GM19452 (cell line): Measurements from ENCODE around the gene TRAPPC6A.
A peak's percentile ranks its signal among the peaks of the same experiment; 100 is the strongest.

ENCODE experiments used
- ATAC-seq: cut with Tn5 transposase; IDR thresholded peaks from one replicate; pipeline ENCODE4 v1.9.1; 2021; ENCODE audit not compliant: unreplicated experiment

TRAPPC6A gene

DNA sequence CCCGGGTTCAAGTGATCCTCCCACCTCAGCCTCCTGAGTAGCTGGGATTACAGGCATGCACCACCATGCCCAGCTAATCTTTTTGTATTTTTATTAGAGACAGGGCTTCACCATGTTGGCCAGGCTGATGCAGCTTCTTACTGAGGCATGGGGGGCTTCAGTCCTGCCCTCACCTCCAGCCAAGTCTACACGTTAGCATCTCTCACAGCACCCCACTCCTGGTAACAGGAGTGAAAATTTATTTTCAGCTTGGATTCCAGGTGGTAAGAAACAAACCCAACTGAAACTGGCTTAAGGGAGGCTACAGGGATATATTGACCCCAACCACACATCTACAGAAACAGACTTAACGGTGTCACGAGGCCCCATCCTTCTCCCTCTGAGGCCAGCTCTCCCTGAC lies 27.9 kb downstream of the TRAPPC6A start:
- ATAC-seq = no peak

DNA sequence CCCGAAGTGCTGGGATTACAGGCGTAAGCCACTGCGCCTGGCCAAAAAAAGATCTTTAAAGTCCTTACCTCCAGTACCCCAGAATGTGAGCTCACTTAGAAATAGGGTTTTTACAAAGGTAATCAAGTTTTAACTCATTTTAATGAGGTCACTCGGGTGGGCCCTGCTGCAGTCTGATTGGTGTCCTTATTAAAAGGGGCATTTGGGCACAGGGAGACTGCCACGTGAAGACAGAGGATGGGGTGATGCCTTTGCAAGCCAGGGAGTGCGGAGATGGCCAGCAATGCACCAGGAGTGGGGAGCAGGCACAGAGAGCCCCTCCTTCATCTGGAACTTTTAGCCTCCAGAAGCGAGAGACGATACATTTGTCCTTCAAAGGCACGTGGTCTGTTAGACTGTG lies 28.9 kb downstream of the TRAPPC6A start:
- no peak for ATAC-seq

DNA sequence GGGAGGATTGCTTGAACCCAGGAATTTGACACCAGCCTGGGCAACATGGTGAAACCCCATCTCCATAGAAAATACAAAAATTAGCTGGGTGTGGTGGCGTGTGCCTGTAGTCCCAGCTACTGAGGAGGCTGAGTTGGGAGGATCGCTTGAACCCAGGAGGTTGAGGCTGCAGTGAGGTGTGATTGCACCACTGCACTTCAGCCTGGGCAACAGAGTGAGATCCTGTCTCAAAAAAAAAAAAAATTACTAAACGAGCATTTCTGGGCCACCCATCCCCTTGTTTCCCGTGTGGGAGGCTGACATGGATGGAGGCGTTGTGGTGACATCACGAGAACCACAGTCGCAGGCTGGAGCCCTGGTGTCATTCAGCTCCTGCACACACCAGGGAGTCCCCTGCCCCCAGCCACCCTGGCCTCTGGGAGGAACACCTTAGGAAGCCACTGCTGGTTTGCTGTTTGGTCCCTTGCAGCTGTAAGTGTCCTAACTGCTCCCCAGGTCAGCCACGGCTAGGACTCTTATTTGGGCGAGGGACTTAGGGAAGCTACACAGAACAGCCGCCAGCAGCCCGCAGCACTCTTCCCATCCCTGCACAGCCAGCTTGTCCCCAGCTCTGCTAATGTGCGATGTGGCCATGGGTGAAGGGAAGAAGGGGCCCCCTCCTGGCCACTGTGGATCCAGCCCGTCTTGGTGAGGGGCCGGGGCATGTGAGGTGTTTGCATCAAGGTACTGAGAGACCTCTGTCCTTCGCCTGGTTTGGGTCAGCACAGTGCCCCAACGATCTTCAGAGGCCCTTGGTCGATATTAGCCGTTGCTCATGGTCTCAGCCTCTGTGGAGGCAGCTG lies 30.0 kb downstream of the TRAPPC6A start:
- ATAC-seq = no peak

DNA sequence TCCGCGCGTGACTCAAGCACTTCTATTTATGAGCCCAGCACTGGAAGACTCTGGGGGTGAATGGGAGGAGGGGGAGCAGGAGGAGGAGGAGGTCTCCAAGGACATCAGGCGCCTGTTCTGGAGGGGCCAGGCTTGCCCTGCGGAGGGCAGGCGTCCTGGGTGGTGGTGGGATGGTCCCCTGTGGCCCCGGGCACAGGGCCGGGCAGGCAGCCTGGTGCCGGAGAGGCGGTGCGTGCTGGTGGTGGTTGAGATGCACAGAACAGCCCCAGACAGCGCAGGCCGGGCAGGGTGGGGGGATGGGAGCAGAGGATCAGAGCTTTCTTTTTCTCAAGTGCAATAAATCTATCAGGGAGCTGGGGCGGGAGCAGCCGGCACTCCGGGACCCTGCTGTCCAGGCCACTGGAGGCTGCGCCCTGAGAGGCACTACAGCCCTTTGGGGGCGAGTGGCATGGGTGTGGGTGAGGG lies 31.3 kb downstream of the TRAPPC6A start:
- ATAC-seq = no peak

DNA sequence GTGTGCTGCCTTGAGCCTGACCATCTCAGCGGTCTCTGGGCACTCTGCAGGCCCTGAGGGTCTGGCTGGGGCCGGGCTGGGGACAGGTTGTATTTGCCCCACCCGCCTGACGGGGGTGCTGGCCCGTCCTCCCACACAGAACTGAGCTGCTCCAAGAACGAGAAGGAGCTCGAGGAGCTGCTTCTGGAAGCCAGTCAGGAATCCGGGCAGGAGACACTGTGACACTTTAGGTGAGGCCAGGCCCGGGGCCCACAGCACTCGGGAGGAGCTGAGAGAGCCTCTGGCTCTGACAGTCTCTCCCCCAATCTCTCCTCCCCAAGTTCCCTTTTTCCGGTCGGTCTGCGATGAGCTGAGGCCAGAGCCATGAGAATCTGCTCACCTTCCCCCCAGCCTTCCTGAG lies 31.8 kb downstream of the TRAPPC6A start:
- ATAC-seq = no peak

DNA sequence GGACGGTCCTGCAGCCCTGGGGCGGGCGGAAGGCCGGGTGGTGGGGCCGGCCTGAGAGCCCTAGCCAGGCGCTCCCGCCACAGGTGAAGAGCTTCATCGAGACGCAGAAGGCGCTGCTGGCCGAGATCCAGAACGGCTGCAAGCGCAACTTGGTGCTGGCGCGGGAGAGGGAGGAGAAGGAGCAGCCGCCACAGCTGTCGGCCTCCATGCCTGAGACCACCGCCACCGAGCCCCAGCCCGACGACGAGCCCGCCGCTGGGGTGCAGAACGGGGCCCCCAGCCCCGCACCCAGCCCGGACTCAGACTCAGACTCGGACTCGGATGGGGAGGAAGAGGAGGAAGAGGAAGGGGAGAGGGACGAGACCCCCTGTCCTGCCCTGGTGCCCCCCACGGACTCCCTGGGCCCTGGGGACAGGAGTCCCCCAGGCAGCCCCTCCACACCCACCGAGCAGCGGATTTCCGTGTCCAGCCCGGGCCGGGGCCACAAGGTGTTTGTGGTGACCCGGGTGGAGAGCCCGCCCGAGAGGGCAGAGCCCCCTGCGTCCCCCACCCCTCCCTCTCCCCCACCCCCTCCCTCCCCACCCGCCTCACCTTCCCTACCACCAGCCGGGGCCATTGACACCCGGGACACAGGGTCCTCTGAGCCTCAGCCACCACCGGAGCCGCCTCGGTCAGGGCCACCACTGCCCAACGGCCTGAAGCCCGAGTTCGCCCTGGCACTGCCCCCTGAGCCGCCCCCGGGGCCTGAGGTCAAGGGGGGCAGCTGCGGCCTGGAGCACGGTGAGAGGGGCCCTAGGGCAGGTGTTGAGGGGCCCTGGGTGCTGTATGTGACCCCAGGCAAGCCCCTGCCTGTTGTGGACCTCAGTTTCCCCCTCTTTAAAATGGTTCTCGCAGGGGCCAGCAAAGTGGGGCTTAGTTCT lies 32.5 kb downstream of the TRAPPC6A start:
- no peak for ATAC-seq

DNA sequence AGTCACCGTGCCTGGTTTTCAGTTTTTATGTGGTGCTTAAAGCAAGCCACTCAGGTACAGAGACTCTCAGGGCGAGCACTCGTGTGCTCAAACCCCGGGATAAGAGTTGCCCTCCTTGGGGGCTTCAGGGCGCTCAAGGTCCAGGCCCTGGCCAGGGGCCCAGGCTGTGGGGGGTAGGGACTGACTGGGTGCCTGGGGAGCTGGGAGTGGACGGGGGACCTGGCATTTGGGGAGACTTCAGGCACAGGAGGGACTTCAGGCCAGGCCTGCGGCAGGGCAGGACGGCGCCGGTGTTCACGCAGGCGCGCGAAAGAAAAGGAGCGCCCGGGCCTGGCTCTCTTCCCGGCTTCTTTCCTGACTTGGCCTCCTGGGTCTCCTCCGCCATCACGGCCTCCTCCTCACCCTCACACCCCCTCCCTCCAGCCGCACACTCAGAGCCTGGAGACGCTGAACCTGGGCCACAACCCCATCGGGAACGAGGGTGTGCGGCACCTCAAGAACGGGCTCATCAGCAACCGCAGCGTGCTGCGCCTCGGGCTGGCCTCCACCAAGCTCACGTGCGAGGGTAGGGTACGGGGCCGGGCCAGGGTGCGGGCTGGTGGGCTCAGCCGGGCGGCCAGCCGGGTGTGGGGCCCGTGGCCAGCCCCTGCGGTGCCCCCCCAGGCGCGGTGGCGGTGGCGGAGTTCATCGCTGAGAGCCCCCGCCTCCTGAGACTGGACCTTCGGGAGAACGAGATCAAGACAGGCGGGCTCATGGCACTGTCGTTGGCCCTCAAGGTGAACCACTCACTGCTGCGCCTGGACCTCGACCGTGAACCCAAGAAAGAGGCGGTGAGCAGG lies 33.4 kb downstream of the TRAPPC6A start:
- ATAC-seq = no peak

DNA sequence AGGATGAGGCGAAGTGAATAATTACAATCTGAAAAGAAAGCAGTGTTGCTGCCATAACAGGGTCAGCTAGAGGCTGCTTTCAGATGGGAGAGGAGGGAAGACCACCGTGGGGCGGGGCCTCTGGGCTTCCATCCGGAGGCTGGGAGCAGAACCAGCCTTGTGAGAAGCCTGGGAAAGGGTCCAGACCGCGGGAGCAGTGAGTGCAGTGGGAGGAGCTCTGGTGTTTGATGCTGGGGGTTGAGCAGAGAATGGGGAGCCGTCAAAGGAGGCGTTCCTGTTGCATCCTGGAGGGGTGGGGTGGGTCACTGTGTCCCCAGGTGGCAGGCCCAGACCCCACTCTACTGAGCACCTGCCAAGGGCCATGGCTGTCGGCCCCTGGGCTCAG lies 35.3 kb downstream of the TRAPPC6A start:
- ATAC-seq = no peak

DNA sequence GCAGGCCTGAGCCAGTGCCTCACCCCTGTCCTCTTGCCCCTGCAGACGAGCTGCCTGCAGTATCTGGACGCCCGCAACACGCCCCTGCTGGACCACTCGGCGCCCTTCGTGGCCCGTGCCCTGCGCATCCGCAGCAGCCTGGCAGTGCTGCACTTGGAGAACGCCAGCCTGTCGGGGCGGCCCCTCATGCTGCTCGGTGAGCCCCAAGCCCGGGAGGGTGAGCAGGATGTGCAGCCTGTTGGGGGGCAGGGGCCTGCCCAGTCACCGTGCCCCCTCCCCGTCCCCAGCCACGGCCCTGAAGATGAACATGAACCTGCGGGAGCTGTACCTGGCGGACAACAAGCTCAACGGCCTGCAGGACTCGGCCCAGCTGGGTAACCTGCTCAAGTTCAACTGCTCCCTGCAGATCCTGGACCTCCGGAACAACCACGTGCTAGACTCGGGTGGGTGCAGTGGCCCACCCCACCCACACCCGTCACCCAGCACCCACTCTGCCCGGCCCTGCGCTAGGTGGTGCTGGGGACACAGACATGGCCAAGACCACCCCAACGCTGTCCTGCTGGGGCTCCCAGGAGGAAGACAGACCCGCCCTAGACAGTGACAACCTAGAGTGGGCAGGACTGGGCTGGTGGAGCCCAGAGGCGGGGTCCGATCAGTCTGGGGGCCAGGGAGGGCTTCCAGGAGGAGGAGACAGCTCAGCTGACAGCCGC lies 35.9 kb downstream of the TRAPPC6A start:
- no peak for ATAC-seq

DNA sequence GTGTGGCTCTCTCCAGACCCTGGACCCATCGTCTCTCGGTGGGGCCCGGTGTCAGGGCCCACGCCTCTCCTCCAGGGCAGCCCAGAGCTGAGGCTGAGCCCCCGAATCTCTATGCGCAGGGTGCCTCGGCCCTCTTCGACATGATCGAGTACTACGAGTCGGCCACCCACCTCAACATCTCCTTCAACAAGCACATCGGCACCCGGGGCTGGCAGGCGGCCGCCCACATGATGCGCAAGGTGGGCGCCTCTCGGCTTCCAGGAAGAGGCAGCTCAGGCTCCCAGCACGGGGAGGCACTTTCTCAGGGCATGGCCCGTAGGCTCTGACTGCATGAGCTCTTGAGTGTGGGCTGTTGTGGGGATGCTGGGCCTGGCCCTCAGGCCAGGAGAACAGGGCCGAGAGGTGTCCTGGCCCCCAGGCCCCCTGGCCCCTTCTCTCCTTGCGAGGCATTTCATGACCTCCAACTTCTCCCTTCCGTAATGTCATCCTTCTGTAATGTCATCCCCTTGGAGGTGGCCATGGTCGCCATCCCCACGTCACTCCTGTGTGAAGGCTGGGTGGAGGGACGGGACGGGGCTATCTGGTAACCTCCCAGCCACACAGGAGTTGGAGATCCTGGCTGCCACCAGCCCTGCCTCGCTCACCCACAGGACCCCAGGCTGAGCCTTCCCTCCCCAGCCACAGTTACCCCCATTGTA lies 36.7 kb downstream of the TRAPPC6A start:
- no peak for ATAC-seq

DNA sequence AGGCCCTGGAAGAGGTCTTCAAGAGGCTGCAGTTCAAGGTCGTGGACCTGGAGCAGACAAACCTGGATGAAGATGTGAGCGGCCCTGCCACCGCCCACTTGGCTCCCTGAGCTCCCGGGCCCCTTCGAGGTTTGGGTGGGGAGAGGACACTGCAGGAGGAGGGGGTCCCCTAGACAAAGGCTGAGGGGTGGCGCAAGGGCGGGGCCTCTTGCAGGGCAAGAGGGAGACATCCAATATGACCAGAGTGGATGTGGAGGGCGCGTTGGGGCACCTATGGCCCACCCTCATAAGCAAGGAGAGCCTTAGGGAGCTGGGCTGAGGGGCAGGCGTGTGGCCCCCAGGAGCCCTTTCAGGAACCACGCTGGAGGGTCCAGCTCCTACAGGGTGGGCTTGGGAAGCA lies 37.5 kb downstream of the TRAPPC6A start:
- no peak for ATAC-seq

DNA sequence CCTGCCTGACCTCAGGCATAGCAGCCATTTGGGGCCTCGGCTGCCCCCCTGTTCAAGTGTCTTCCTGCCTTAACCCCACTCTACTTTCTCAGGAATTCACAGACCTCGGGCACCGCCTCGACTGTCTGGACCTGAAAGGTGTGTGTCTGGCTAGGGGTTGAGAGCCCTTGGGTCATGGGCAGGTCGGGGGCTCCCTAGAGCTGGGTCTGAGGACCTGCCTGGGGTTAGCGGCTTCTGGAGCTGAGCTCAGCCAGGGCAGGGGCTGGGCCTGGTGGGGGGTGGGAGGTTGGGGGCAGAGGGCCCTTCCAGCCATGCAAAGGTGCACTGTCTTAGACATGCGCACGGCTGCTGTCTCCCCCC lies 37.9 kb downstream of the TRAPPC6A start:
- no peak for ATAC-seq

DNA sequence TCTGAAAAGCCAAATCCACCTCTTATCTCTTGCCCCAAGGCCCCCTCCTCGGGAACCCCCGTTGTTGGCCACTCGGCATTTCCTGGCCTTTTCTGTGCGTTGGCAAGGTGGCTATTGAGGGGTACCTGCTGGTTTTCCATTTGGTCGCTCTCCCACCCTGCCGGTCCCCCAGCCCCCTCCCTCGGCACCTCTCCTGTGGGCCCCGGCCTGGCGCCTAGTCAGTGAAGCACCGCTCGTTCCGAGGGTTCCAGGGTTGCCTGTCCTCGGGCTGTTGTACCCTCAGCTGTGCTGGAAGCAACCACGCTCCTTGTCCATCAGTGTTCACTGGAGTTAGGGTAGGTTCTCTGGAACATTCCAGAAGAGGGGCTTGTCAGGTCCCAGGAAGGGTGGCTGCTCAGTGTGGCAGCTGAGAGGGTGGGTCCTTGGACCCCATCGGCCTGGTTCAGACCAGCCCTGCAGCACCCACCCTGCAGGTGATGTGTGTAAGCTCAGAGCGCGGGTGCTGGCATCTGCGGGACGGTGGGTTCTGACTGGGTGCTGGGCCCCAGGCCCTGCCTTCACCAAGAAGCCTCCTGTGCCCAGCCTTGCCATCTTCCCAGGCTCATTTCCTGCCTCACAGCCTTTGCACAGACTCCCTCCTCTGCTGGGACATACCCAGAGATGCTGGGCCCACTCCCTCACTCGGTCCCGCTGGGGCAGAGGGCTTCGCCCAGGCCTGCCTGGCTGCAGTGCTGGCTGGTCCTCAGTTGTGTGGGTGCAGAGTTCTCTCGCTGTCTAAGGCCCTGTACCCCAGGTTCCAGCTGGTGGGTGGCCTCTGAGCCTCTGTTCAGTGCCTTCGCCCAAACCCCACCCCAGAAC lies 38.5 kb downstream of the TRAPPC6A start:
- no peak for ATAC-seq

DNA sequence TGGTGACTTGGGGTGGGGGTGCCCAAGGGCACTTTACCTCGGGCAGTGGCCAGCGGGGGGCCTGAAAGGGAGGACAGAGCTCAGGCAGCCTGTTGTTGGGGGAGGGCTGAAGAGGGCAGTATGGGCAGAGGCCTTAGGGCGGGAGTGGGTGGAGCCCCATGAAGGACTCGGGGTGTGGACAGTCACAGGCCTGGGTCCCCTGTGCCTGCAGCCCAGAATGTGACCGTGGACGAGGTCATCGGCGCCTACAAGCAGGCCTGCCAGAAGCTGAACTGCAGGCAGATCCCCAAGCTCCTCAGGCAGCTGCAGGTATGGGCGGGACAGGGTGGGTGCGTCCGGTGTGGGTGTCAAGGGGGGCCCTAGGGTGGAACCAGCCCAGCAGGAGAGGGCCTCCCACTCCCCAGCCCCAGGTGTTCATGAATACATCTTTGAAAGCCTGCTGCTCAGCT lies 39.7 kb downstream of the TRAPPC6A start:
- no peak for ATAC-seq

DNA sequence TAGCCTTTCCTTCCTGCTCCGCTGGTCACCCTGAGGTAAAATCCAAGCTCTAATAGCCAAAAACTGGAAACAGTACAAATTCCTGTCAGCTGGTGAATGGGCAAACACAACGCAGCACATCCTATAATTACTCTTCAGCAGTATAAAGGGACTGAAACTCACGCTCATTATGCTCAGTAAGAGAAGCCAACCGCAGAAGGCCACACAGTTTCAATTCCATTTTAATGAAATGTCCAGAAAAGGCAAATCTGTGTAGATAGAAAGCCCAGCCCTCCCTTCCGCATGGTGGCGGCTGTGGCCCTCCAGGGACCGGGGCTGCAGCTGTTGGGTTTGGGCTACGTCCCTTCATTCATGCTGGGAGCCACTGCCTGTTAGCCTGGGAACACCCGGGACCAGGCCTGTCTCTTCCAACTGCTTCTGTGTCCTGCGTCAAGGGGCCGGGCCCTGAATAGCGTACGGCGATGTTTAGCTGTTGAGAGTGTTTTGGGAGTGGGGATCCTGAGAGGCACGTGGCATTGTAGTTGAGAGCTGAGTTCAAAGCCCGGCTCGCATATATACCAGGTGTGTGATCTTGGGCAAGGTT lies 40.8 kb downstream of the TRAPPC6A start:
- ATAC-seq = peak; percentile 70

DNA sequence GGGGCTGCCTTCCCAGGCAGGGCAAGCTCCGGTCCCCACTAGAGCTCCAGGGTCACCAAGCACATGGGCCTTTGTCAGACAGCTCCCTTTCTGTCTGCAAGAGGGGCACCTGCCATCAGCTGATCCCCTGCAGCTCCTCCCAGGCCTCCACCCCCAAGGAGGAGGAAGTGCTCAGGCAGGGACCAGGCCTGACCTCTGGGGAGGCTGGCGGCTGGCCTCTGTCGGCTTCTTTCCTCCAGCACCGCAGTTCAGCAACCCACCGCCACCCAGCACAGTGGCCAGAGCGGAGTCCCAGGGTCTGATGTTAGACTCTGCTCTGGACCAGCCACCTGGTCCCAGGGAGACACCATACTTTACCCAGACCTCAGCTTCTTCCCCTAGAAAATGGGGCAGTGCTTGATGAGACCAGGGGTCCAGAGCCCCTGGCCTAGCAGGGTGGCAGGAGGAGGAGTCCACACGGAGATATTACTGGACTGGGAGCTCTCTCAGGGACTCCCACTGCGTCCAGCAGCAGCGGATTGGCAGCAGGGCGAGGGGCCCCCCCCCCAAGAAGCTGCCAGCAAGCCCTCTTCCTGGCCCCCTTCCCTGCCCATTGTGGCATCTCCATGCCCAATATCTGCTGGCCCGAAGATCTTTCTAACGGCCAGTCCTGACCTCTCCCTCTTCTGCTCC lies 41.4 kb downstream of the TRAPPC6A start:
- no peak for ATAC-seq

DNA sequence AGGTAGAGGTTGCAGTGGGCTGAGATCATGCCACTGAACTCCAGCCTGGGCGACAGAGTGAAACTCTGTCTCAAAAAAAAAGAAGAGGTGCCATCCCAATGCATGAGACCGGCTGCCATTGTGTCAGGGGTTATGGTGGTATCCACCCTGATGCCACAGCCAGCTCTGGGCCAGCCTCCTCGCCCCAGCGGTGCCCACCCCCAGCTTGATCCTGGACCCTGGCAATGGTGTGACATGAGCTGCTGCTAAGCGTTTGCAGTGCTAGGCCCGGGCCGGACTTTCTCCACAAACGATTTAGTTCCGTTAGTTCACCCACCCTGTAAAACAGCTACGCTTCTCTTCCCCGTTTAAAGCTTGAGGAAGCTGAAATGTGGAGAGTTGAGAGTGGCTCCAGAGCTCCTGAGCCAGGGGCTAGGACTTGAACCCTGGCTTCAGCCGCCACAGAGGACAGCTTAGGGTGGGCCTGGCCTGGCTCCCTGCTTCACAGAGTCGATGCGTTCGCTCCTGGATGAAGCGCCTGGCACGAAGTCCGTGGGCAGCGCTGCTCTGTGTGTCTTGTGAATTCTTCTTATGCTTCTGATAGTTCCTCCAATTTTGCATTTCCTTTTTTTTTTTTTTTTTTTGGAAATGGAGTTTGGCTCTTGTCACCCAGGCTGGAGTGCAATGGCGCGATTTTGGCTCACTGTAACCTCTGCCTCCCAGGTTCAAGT lies 42.7 kb downstream of the TRAPPC6A start:
- ATAC-seq = no peak
